MM.1S (cell line): ENCODE data around the gene ENTPD2.
A peak's percentile ranks its signal among the peaks of the same experiment; 100 is the strongest.
"Not testable (repeated sequence)": the region's sequence is repeated elsewhere in the genome, so short reads cannot be mapped to it uniquely, and the experiment has no call there.

ENCODE experiments used
- DNase-seq: peaks from one replicate; pipeline ENCODE4 v3.0.0-alpha.2; 2015
- H2AFZ ChIP-seq: fragments of 300-600 bp; sonication (generic); 2 replicates; pipeline ENCODE4 v1.6.0; 2016; ENCODE audit warnings: antibody characterized with exemption, low read length
- H3F3A ChIP-seq: fragments of 300-600 bp; sonication (generic); 2 replicates; pipeline ENCODE4 v1.6.1; 2016; ENCODE audit warnings: mild to moderate bottlenecking, antibody characterized with exemption, low read length, moderate library complexity, mixed read lengths; ENCODE audit not compliant: insufficient read depth
- H3K27ac ChIP-seq: fragments of 300-600 bp; sonication (generic); 2 replicates; pipeline ENCODE4 v1.5.1; 2016; ENCODE audit warnings: mild to moderate bottlenecking, low read length
- H3K27me3 ChIP-seq: fragments of 300-600 bp; sonication (generic); replicated peaks from 2 replicates; pipeline ENCODE4 v1.6.0; 2016; ENCODE audit warnings: low read length; ENCODE audit not compliant: insufficient read depth
- H3K36me3 ChIP-seq: fragments of 300-600 bp; sonication (generic); replicated peaks from 2 replicates; pipeline ENCODE4 v1.6.1; 2016; ENCODE audit warnings: mild to moderate bottlenecking, low read length, mixed read lengths; ENCODE audit not compliant: insufficient read depth
- H3K4me1 ChIP-seq: fragments of 300-600 bp; sonication (generic); 2 replicates; pipeline ENCODE4 v1.6.1; 2016; ENCODE audit warnings: low read length, mixed read lengths
- H3K4me2 ChIP-seq: fragments of 300-600 bp; sonication (generic); 2 replicates; pipeline ENCODE4 v1.6.0; 2016; ENCODE audit warnings: low read depth, low read length
- H3K4me3 ChIP-seq: fragments of 300-600 bp; sonication (generic); 2 replicates; pipeline ENCODE4 v1.5.1; 2016; ENCODE audit warnings: low read length, mixed read lengths
- H3K79me2 ChIP-seq: fragments of 300-600 bp; sonication (generic); 2 replicates; pipeline ENCODE4 v1.6.1; 2016; ENCODE audit warnings: mixed run types, low read length, mixed read lengths
- H3K9ac ChIP-seq: fragments of 300-600 bp; sonication (generic); 2 replicates; pipeline ENCODE4 v1.6.1; 2016; ENCODE audit warnings: low read length, mixed read lengths
- H3K9me2 ChIP-seq: fragments of 300-600 bp; sonication (generic); replicated peaks from 2 replicates; pipeline ENCODE4 v1.6.1; 2016; ENCODE audit warnings: mild to moderate bottlenecking, low read length, mixed read lengths; ENCODE audit not compliant: insufficient read depth
- H3K9me3 ChIP-seq: fragments of 300-600 bp; sonication (generic); replicated peaks from 2 replicates; pipeline ENCODE4 v1.6.1; 2016; ENCODE audit warnings: mild to moderate bottlenecking, low read length, mixed read lengths; ENCODE audit not compliant: insufficient read depth
- H4K20me1 ChIP-seq: fragments of 300-600 bp; sonication (generic); 2 replicates; pipeline ENCODE4 v1.6.1; 2016; ENCODE audit warnings: mild to moderate bottlenecking, low read length, moderate library complexity, mixed read lengths; ENCODE audit not compliant: insufficient read depth
- CTCF ChIP-seq: fragments of 300-600 bp; sonication (generic); IDR thresholded peaks from 2 replicates; pipeline ENCODE4 v1.5.1; 2016; ENCODE audit warnings: antibody characterized with exemption, low read length, mixed read lengths
- EZH2 ChIP-seq: fragments of 300-600 bp; sonication (generic); optimal IDR thresholded peaks from 2 replicates; pipeline ENCODE3; 2017; ENCODE audit warnings: low read depth, mild to moderate bottlenecking, antibody characterized with exemption, low read length, mixed read lengths
- EZH2phosphoT487 ChIP-seq: fragments of 300-600 bp; sonication (generic); IDR thresholded peaks from 2 replicates; pipeline ENCODE4 v1.6.1; 2018; ENCODE audit warnings: antibody characterized with exemption, low read length

ENTPD2 gene

GRCh38 chr9:137064027-137064879 is 10.4 kb upstream of the ENTPD2 start:
- peak; percentile 34 for DNase-seq
- no peak overlapping the region for H3K9ac ChIP-seq
- 0 out of 2 replicates have a peak, but pooled peaks cover 8% of the 10 kb centered on the region for H3K27me3 ChIP-seq
- no peak for TF ChIP-seq EZH2phosphoT487
- no peak for TF ChIP-seq EZH2
- TF ChIP-seq CTCF = peak; percentile 80
- no peaks in the 10 kb centered on the region for H3K36me3 ChIP-seq
- H3F3A ChIP-seq = peaks cover 10% of the 10 kb centered on the region
- no peak overlapping the region for H3K4me3 ChIP-seq
- H2AFZ ChIP-seq = no peak overlapping the region
- H3K9me3 ChIP-seq = no peaks in the 10 kb centered on the region
- H3K27ac ChIP-seq = no peak overlapping the region
- H3K4me2 ChIP-seq = no peak overlapping the region
- peaks cover 15% of the 10 kb centered on the region for H3K4me1 ChIP-seq
- H4K20me1 ChIP-seq = 0 out of 2 replicates have a peak, but pooled peaks cover 3% of the 10 kb centered on the region
- no peaks in the 10 kb centered on the region for H3K9me2 ChIP-seq
- H3K79me2 ChIP-seq = peaks cover 25% of the 10 kb centered on the region

GRCh38 chr9:137063311-137064026 is 9.6 kb upstream of the ENTPD2 start:
- H3K79me2 ChIP-seq = peaks cover 17% of the 10 kb centered on the region
- peaks cover 7% of the 10 kb centered on the region for H3F3A ChIP-seq
- no peak overlapping the region for H3K4me2 ChIP-seq
- H3K4me1 ChIP-seq = peaks cover 7% of the 10 kb centered on the region
- no peak for DNase-seq
- H4K20me1 ChIP-seq = 0 out of 2 replicates have a peak, but pooled peaks cover 3% of the 10 kb centered on the region
- H3K9me2 ChIP-seq = no peaks in the 10 kb centered on the region
- no peaks in the 10 kb centered on the region for H3K9me3 ChIP-seq
- no peak overlapping the region for H3K9ac ChIP-seq
- H3K27ac ChIP-seq = no peak overlapping the region
- H2AFZ ChIP-seq = no peak overlapping the region
- TF ChIP-seq CTCF (no peak), EZH2phosphoT487 (no peak), EZH2 (no peak)
- H3K36me3 ChIP-seq = no peaks in the 10 kb centered on the region
- peaks cover 14% of the 10 kb centered on the region for H3K27me3 ChIP-seq
- no peak overlapping the region for H3K4me3 ChIP-seq

GRCh38 chr9:137062798-137063197 is 8.9 kb upstream of the ENTPD2 start:
- Histone ChIP-seq H3K27me3 (peaks cover 21% of the 10 kb centered on the region), H3K79me2 (peaks cover 14% of the 10 kb centered on the region)
- H3K36me3 ChIP-seq, H3K27ac ChIP-seq, H3K4me3 ChIP-seq, H3K9me3 ChIP-seq, H2AFZ ChIP-seq, H4K20me1 ChIP-seq, H3K9ac ChIP-seq, H3F3A ChIP-seq, DNase-seq, H3K9me2 ChIP-seq, H3K4me1 ChIP-seq, H3K4me2 ChIP-seq: not testable (repeated sequence)
